Glutamatergic neuron (in vitro differentiated cells): Measurements from ENCODE around the gene MSI2. TPM values are rescaled to one million over a fixed set of nuclear protein-coding genes. Genes with fewer than 3 reads are reported as not detected.

Experiments
- DNase-seq: peaks from one replicate; pipeline ENCODE4 v3.0.0; 2022
- H3K27ac Mint-ChIP-seq: one replicate; pipeline ENCODE4 v1.8.0; 2020; ENCODE audit warnings: mild to moderate bottlenecking, mixed read lengths, inconsistent platforms; ENCODE audit not compliant: unreplicated experiment
- H3K27me3 Mint-ChIP-seq: one replicate; pipeline ENCODE4 v1.8.0; 2020; ENCODE audit warnings: mild to moderate bottlenecking, moderate library complexity, mixed read lengths, inconsistent platforms; ENCODE audit not compliant: unreplicated experiment
- H3K36me3 Mint-ChIP-seq: one replicate; pipeline ENCODE4 v1.8.0; 2020; ENCODE audit warnings: mild to moderate bottlenecking, mixed read lengths, inconsistent platforms; ENCODE audit not compliant: unreplicated experiment
- H3K4me1 Mint-ChIP-seq: one replicate; pipeline ENCODE4 v1.8.0; 2020; ENCODE audit warnings: mild to moderate bottlenecking, low read depth, mixed read lengths, inconsistent platforms; ENCODE audit not compliant: unreplicated experiment
- H3K4me3 Mint-ChIP-seq: one replicate; pipeline ENCODE4 v1.8.0; 2020; ENCODE audit warnings: mild to moderate bottlenecking, mixed read lengths, inconsistent platforms; ENCODE audit not compliant: unreplicated experiment
- H3K9me3 Mint-ChIP-seq: one replicate; pipeline ENCODE4 v1.8.0; 2020; ENCODE audit warnings: mild to moderate bottlenecking, moderate library complexity, mixed read lengths, inconsistent platforms; ENCODE audit not compliant: unreplicated experiment
- CTCF ChIP-seq: fragments of 200-600 bp; sonication (generic); IDR thresholded peaks from one replicate; pipeline ENCODE4 v1.5.0; 2021; ENCODE audit not compliant: partially characterized antibody, unreplicated experiment
- total RNA-seq: library from RNA; stranded (reverse); fragmentation: NEBNext Ultra II Directional; extraction: Animal tissue kit (Norgen Biotek cat#: 25700); gene quantifications from one replicate; pipeline ENCODE4 v1.2.1, GENCODE V29; 2021; ENCODE audit not compliant: unreplicated experiment

MSI2 gene
- total RNA-seq, 1 donor from 2014 or later: 141 TPM

DNA sequence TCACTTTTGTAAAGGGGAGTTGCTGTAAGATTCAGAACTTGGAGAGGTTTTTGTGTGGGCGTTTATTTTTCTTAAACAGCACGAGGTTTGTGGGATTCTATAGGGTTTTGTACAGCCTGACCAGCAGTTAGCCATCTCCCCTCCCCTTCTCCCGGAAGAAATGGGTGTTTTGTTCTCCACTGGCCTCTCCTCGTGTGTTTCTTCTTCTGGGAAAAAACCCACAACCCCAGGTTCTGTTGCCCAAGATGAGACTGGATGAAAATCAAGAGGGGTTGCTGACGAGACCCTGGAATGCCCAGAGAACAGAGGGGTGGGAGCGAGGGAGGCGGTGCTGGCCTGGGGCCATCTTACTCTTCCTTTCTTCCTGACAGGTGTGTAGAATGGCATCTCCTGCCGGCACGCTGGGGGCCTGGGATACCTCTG is 186.1 kb downstream of the MSI2 start:
- peaks cover 4% of the 10 kb centered on the region for H3K36me3 Mint-ChIP-seq
- no peak for DNase-seq
- H3K9me3 Mint-ChIP-seq: peaks cover 3% of the 10 kb centered on the region
- H3K27me3 Mint-ChIP-seq: peaks cover 6% of the 10 kb centered on the region
- TF ChIP-seq CTCF: no peak
- no peak overlapping the region for H3K27ac Mint-ChIP-seq
- peaks cover 51% of the 10 kb centered on the region for H3K4me1 Mint-ChIP-seq
- no peak overlapping the region for H3K4me3 Mint-ChIP-seq

DNA sequence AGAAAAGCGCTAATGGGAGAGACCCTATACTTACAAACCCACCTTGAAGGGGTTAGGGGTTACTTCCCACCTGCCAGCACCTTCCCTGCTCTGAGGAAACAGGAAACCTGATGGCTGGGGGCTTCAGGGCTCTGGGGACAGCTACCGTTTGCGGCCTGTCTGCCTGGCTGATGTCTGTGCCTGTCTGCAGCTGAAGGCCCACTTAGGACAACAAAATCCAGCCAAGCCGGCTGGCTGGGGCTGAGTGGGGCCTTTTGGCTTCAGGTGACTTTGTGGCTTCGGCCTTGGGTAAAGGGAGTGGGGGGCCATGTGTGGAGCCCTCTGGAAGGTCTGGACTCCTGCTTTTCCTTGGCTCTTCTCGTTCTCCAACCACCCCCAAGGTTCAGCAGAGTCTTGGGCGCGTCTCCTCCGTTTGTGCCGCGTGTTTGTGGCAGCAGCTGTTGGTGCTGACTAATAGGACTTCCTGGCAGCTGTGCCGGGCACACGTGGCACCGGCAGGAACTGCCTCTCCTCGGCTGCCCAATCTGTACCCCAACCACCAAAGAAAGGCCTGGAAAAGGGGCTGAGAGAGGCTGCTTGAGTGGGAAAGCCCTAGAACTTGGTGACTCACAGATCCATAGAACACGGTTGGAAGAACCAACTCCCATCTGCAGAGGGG is 186.7 kb downstream of the MSI2 start:
- Mint-ChIP-seq H3K36me3 (peaks cover 4% of the 10 kb centered on the region), H3K4me1 (peaks cover 56% of the 10 kb centered on the region), H3K4me3 (no peak overlapping the region), H3K9me3 (peaks cover 3% of the 10 kb centered on the region), H3K27me3 (peaks cover 6% of the 10 kb centered on the region), H3K27ac (no peak overlapping the region)
- TF ChIP-seq CTCF: no peak
- DNase-seq: no peak

DNA sequence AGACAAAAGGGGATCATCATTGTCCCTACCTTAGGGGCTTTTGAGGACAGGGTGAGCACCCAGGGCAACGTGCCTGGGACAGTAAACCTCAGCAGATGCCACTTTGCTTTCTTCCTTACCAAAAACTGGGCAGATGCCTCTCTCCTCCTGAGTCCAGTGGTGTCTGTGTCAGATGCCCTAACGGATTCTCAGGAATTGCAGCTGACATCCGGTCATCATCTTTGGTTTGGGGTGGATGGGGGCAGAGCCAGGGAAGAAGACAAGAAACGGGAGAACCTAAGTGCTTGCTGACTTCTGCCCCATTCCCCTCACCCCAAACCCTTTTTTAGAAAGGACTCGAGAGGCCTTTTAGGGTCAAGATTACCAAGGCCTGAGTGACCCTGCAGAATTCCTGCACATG is 187.5 kb downstream of the MSI2 start:
- Mint-ChIP-seq H3K27ac (no peak overlapping the region), H3K27me3 (peaks cover 8% of the 10 kb centered on the region), H3K4me1 (peaks cover 55% of the 10 kb centered on the region), H3K9me3 (peaks cover 3% of the 10 kb centered on the region), H3K4me3 (no peak overlapping the region), H3K36me3 (peaks cover 4% of the 10 kb centered on the region)
- no peak for DNase-seq
- TF ChIP-seq CTCF: no peak

- Mint-ChIP-seq H3K4me3 (no peak overlapping the region), H3K36me3 (no peaks in the 10 kb centered on the region), H3K4me1 (peaks cover 49% of the 10 kb centered on the region), H3K9me3 (peaks cover 3% of the 10 kb centered on the region), H3K27me3 (peaks cover 3% of the 10 kb centered on the region), H3K27ac (no peak overlapping the region)
- TF ChIP-seq CTCF: no peak
- no peak for DNase-seq
Measured at GRCh38 chr17:57444682-57445450, 188.5 kb downstream of the MSI2 start.

GRCh38 chr17:57445772-57446472 is 189.6 kb downstream of the MSI2 start:
- Mint-ChIP-seq H3K4me1 (peaks cover 41% of the 10 kb centered on the region), H3K9me3 (peaks cover 6% of the 10 kb centered on the region), H3K27me3 (peaks cover 6% of the 10 kb centered on the region), H3K27ac (no peak overlapping the region), H3K36me3 (no peaks in the 10 kb centered on the region), H3K4me3 (no peak overlapping the region)
- no peak for TF ChIP-seq CTCF
- DNase-seq: no peak
